AG20443 (cell line): ENCODE measurements around the gene LAPTM4A.
"Not testable (repeated sequence)": the region's sequence is repeated elsewhere in the genome, so short reads cannot be mapped to it uniquely, and the experiment has no call there.

Source experiments
- DNase-seq: peaks from one replicate; pipeline ENCODE4 v3.0.0; 2012; ENCODE audit warnings: low spot score, mixed read lengths

LAPTM4A gene

GRCh38 chr2:20076757-20077156 is 25.3 kb upstream of the LAPTM4A start:
- no peak for DNase-seq

- DNase-seq, result no peak
Observed at GRCh38 chr2:20074901-20075300, 23.5 kb upstream of the LAPTM4A start.

GRCh38 chr2:20074046-20074648 is 22.7 kb upstream of the LAPTM4A start:
- DNase-seq, result not testable (repeated sequence)

- DNase-seq, result no peak
Observed at GRCh38 chr2:20073460-20073859, 22.0 kb upstream of the LAPTM4A start.

GRCh38 chr2:20072436-20073158 is 21.2 kb upstream of the LAPTM4A start:
- no peak for DNase-seq

- peak; percentile 87 for DNase-seq
Observed at GRCh38 chr2:20071397-20072383, 20.3 kb upstream of the LAPTM4A start.

GRCh38 chr2:20069756-20070155 is 18.3 kb upstream of the LAPTM4A start:
- no peak for DNase-seq

- DNase-seq, result peak; percentile 73
Observed at GRCh38 chr2:20067992-20068584, 16.7 kb upstream of the LAPTM4A start.

- no peak for DNase-seq
Observed at GRCh38 chr2:20065885-20066602, 14.6 kb upstream of the LAPTM4A start.

GRCh38 chr2:20064841-20065240 is 13.4 kb upstream of the LAPTM4A start:
- DNase-seq, result no peak

- DNase-seq, result no peak
Observed at GRCh38 chr2:20064421-20064820, 13.0 kb upstream of the LAPTM4A start.

- DNase-seq, result peak; percentile 60
Observed at GRCh38 chr2:20062615-20063545, 11.5 kb upstream of the LAPTM4A start.

GRCh38 chr2:20061940-20062339 is 10.5 kb upstream of the LAPTM4A start:
- DNase-seq, result no peak

- peak; percentile 58 for DNase-seq
Observed at GRCh38 chr2:20061476-20061875, 10.0 kb upstream of the LAPTM4A start.

- DNase-seq, result no peak
Observed at GRCh38 chr2:20060106-20060505, 8.7 kb upstream of the LAPTM4A start.

GRCh38 chr2:20057268-20057667 is 5.8 kb upstream of the LAPTM4A start:
- DNase-seq, result no peak

- DNase-seq, result no peak
Observed at GRCh38 chr2:20054931-20055330, 3.5 kb upstream of the LAPTM4A start.

GRCh38 chr2:20054119-20054518 is 2.7 kb upstream of the LAPTM4A start:
- DNase-seq, result no peak

GRCh38 chr2:20052861-20053281 is 1.4 kb upstream of the LAPTM4A start:
- DNase-seq, result peak; percentile 68

- no peak for DNase-seq
Observed at GRCh38 chr2:20052229-20052851, 912 bp upstream of the LAPTM4A start.
